CD4-positive, alpha-beta T cell treated with Interferon alpha-2 for 1 hour (primary cell): ENCODE data around the gene NPIPB6.
"Not testable (repeated sequence)": the region's sequence is repeated elsewhere in the genome, so short reads cannot be mapped to it uniquely, and the experiment has no call there.

ENCODE experiments used
- DNase-seq, 2 donors: peaks; one replicate each; pipeline ENCODE4 v3.0.0-alpha.2; 2020 to 2022

Gene NPIPB6

GRCh38 chr16:28363408-28363807 is at the start of gene NPIPB6:
NPIPB6 (minus strand) TSS chr16:28363508; CDS start chr16:28362822, 686 bp downstream.
- DNase-seq: not testable (repeated sequence)

GRCh38 chr16:28403220-28404072 is 40.1 kb upstream of the NPIPB6 start, which contains the start of gene EIF3CL:
EIF3CL (minus strand) TSS chr16:28403841; CDS start chr16:28403618, 223 bp downstream.
- not testable (repeated sequence) for DNase-seq

DNA sequence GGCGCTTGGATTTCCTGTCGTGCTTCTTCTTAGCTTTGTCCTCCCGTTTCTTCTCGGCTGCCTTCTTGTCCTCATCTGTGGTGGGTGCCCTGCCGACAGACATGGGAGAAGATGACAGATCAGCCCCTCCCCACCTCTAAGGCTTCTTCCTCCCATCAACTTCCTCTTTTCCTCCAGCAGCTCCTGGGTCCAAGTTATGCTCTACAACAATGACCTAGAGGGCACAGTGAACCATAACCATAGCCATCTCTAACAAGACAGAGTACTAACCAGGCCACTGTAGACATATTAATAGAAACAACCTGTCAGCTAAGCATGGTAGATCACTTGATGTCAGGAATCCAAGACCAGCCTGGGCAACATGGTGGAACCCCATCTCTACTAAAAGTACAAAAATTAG is 28.7 kb upstream of the NPIPB6 start:
- not testable (repeated sequence) for DNase-seq

- not testable (repeated sequence) for DNase-seq
Measured at GRCh38 chr16:28382177-28382867, 19.0 kb upstream of the NPIPB6 start.

DNA sequence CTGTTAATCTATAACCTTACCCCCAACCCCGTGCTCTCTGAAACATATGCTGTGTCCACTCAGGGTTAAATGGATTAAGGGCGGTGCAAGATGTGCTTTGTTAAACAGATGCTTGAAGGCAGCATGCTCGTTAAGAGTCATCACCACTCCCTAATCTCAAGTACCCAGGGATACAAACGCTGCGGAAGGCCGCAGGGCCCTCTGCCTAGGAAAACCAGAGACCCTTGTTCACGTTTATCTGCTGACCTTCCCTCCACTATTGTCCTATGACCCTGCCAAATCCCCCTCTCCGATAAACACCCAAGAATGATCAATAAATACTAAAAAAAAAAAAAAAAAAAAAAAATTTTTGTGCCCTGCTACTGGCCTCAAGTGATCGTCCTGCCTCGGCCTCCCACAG is 14.5 kb upstream of the NPIPB6 start:
- not testable (repeated sequence) for DNase-seq

GRCh38 chr16:28377108-28377625 is 13.9 kb upstream of the NPIPB6 start:
- DNase-seq: not testable (repeated sequence)

- DNase-seq: peak in 1 of 2 donors; percentile 30
Measured at GRCh38 chr16:28375115-28375514, 11.8 kb upstream of the NPIPB6 start.

DNA sequence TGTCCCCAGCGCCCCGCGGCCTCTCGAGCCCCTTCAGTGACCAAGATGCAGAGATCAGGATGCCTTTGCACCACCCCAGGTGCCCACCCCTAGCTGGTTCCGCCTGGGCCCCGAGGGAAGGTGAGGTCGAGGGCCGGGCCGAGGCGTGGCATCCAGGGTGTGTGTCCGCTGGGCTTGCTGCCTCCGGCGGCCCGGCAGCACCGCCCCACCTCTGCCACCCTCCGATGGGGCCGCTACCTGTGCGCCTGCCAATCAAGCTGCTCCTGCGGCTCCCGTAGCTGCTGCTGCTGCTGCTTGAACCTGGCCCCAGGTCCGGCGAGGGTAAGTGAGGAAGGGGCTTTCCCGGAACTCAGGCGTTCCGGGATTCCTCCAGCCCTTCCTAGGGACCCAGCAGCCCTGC is 11.0 kb upstream of the NPIPB6 start:
- DNase-seq: not testable (repeated sequence)

DNA sequence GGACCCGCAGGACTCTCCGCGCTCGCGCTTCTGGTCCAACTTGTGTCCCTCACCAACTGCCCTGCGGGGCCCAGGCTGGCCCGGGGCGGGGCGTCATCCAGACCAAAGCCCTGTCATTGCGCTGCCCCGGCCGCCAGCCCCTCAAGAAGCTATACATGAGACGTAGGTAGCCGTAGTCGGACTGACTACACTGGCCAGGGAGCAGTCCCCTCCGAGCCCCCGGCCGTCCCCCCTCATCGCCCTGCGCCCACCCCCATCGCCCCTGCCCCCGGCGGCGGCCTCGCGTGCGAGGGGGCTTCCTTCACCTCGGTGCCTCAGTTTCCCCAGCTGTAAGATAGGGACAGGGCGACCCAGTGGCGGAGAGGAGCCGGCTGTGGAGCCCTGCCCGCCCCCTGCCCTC is 4.6 kb upstream of the NPIPB6 start:
- DNase-seq: not testable (repeated sequence)

DNA sequence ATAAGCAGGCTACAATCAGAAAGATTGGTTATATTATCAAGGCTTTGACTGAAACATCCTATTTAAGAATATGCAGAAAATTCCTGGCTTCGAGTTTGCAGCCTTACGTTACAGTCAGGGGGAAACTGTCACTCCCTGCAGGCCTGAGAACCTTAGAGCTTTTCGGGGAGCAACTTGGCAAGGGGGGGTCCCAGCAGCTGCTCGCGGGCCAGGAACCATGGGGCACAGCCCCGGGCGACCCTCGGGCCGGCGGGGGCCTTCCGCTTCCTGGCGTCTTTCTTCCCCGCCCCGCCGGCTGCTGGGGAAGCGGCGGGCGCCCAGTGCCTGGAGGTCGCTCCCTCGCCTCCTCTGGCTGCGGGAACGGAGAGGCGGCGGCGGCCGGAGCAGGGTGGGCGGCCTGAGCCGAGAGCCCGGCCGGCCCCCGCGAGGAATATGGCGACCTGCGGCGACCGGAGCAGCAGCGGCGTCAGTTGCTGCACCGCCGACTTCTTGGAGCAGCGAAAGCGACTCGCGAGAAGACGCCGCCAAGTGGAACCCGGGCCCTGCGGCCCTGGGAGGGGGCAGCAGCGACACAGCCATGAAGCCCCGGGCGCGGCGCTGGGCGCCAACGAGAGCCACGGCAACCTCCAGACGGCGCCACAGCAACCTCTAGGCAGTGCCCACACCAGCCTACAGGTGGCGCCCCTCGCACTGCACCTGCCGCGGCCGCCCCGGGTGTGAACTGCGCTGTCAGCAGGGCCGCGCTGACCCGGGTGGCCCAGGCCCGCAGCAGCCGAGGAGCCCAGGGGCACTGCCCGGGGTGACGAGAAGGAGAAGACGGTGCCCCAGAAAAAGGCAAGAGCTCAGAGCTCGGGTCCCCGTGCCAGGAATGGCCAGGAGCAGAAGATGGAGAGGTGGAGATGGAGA is 1.2 kb upstream of the NPIPB6 start:
- DNase-seq: peak; percentile 2 to 27

DNA sequence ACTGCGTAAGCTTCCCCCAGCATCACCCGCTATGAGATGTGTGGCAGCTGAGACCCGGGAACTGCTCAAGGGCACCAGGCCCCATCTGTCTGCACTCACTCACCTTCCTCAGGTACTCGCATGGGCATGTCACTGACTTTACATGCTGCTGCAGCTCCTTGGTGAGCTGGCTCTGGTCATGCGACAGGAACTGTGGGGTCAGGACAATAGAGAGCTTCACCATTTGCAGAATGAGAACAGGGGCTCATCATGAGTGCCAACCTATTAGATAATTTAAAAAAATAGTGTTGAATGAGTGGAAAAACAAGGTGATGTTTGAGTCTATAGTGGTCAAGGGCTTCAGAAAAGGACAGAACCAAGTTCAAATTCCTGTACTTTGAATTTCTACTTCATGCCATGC is 708 bp downstream of the NPIPB6 start:
- DNase-seq: not testable (repeated sequence)

DNA sequence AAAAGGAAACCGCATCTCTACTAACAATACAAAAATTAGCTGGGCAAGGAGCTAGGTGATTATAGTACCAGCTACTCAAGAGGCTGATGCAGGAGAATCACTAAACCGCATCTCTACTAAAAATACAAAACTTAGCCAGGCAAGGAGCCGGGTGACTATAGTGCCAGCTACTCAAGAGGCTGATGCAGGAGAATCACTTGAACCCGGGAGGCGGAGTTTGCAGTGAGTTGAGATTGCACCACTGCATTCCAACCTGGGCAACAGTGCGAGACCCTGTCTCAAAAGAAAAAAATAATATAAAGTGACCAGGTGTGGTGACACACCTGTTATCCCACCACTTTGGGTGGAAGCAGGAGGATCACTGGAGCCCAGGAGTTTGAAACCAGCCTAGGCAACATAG is 25.1 kb downstream of the NPIPB6 start:
- DNase-seq: not testable (repeated sequence)

- not testable (repeated sequence) for DNase-seq
Measured at GRCh38 chr16:28336940-28337710, 26.2 kb downstream of the NPIPB6 start.

DNA sequence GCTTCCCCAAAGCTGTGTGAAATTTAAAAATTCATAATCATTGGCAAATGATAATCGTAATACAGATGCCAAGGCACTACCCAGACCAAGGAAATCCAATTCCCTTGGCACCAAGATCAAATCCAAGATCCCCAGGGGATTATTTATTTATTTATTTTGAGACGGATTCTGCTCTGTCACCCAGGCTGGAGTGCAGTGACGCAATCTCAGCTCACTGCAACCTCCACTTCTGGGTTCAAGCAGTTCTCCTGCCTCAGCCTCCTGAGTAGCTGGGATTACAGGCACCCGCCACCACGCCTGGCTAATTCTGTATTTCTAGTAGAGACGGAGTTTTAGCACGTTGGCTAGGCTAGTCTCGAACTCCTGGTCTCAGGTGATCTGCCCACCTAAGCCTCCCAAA is 27.6 kb downstream of the NPIPB6 start:
- not testable (repeated sequence) for DNase-seq

- DNase-seq: not testable (repeated sequence)
Measured at GRCh38 chr16:28332632-28333031, 30.7 kb downstream of the NPIPB6 start.

- DNase-seq: not testable (repeated sequence)
Measured at GRCh38 chr16:28330981-28331380, 32.3 kb downstream of the NPIPB6 start.

- peak; percentile 12 to 19 for DNase-seq
Measured at GRCh38 chr16:28330232-28330631, 33.1 kb downstream of the NPIPB6 start.

- DNase-seq: peak; percentile 68 to 69
Measured at GRCh38 chr16:28326881-28327610, 36.3 kb downstream of the NPIPB6 start.

- no peak for DNase-seq
Measured at GRCh38 chr16:28324887-28325279, 38.4 kb downstream of the NPIPB6 start.

DNA sequence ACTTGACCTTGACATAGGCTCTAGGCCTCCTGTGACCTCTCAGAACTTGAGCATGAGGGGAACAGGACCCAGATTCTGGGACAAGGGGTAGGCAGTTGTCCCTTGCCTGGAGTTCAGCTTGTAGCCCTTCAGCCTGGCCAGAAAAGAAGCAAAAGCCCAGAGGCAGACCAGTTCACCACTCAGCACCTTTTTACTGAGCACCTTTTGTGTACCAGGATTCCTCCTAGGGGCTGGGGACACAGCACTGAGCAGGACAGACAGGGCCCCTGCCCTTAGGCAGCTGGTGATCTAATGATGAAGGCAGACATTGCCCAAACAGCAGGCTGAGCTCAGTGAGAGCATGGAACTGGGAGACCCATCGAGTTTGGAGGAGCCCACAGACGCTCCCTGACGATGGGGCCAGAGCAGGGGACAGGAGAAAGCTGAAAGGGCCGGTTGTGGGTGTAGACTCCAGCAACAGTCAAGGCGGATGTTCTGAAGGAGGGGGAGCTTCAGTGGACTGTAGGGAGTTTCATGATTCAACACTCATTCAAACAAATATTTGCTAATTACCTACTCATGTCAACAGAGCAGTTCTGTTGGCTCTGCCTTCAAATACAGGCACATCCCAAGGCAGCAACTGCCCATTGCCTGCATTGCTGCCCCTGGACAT is 38.9 kb downstream of the NPIPB6 start:
- no peak for DNase-seq
